ENCODE data around the gene COLEC12.
A peak's percentile ranks its signal among the peaks of the same experiment; 100 is the strongest.

COLEC12 gene

DNA sequence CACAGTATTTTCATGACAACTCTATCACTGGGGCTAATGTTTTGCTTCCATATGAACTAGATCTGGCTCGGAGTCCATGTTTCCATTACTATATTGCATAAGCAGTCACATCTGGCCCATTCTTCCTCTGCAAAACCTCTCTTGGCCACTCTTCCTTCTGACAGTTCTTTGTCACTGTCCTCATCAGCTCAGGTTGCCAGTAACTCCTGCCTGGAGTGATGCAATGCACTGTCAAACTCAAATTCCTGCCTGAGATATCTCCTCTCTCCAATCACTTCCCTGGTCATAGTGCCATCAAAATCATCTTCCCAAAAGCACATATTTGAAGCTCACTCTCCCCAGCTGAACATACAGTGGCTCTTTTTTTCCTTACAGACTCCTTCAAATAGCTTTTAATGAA is 66.1 kb downstream of the COLEC12 start:
- H3K9me3 ChIP-seq (ENCODE audit: control insufficient read depth, insufficient read depth, low read depth, low read length), result no peaks in the 10 kb centered on the region
- no peak overlapping the region for H3K27ac ChIP-seq (ENCODE audit: extremely low read depth, low read depth, low read length)
- POLR2A ChIA-PET, result no interaction called here
- 0 out of 2 replicates have a peak, but pooled peaks have one; percentile 11 for TF ChIP-seq YY2 (tag by site-specific recombination; IDR thresholded peaks at IDR 0.05)
- 0 out of 2 replicates have a peak, but pooled peaks have one; percentile 13 for TF ChIP-seq ZNF600 (tag by site-specific recombination; IDR thresholded peaks at IDR 0.05)
- TF ChIP-seq ZNF514 (tag by site-specific recombination; IDR thresholded peaks at IDR 0.05), result no peak
- 0 out of 2 replicates have a peak, but pooled peaks have one; percentile 39 for TF ChIP-seq PRDM1 (tag by site-specific recombination; IDR thresholded peaks at IDR 0.05)
- TF ChIP-seq ZNF214 (tag by site-specific recombination; IDR thresholded peaks at IDR 0.05; ENCODE audit: borderline replicate concordance), result no peak
- peak; percentile 26; the same call in 1 of the 2 replicates for TF ChIP-seq ZBTB17 (tag by site-specific recombination; IDR thresholded peaks at IDR 0.05)
- no peak for TF ChIP-seq WT1 (tag by site-specific recombination; IDR thresholded peaks at IDR 0.05)
- no peak for TF ChIP-seq ZNF843 (tag by site-specific recombination; IDR thresholded peaks at IDR 0.05)
- no peak for TF ChIP-seq ZNF155 (tag by site-specific recombination; IDR thresholded peaks at IDR 0.05)
- no peak for TF ChIP-seq ZNF670 (tag by site-specific recombination; IDR thresholded peaks at IDR 0.05; ENCODE audit: low read depth)
- TF ChIP-seq, protein P1, sequence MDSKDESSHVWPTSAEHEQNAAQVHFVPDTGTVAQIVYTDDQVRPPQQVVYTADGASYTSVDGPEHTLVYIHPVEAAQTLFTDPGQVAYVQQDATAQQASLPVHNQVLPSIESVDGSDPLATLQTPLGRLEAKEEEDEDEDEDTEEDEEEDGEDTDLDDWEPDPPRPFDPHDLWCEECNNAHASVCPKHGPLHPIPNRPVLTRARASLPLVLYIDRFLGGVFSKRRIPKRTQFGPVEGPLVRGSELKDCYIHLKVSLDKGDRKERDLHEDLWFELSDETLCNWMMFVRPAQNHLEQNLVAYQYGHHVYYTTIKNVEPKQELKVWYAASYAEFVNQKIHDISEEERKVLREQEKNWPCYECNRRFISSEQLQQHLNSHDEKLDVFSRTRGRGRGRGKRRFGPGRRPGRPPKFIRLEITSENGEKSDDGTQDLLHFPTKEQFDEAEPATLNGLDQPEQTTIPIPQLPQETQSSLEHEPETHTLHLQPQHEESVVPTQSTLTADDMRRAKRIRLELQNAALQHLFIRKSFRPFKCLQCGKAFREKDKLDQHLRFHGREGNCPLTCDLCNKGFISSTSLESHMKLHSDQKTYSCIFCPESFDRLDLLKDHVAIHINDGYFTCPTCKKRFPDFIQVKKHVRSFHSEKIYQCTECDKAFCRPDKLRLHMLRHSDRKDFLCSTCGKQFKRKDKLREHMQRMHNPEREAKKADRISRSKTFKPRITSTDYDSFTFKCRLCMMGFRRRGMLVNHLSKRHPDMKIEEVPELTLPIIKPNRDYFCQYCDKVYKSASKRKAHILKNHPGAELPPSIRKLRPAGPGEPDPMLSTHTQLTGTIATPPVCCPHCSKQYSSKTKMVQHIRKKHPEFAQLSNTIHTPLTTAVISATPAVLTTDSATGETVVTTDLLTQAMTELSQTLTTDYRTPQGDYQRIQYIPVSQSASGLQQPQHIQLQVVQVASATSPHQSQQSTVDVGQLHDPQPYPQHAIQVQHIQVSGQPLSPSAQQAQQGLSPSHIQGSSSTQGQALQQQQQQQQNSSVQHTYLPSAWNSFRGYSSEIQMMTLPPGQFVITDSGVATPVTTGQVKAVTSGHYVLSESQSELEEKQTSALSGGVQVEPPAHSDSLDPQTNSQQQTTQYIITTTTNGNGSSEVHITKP (tag by site-specific recombination; IDR thresholded peaks at IDR 0.05), result peak; percentile 60; the same call in 1 of the 2 replicates
- TF ChIP-seq ZNF423 (tag by site-specific recombination; IDR thresholded peaks at IDR 0.05), result no peak
- TF ChIP-seq INSM2 (tag by site-specific recombination; IDR thresholded peaks at IDR 0.05), result no peak
- no peak for TF ChIP-seq ZBTB8A (tag by site-specific recombination; IDR thresholded peaks at IDR 0.05)
- no peak for TF ChIP-seq HOXD13 (CRISPR knock-in tag; IDR thresholded peaks at IDR 0.05; ENCODE audit: borderline replicate concordance)
- H3K36me3 ChIP-seq (ENCODE audit: control insufficient read depth in 2 of 2, insufficient read depth in 1 of 2, low read length in 2 of 2), result no peaks in the 10 kb centered on the region
- no peaks in the 10 kb centered on the region for H3K4me1 ChIP-seq (ENCODE audit: control insufficient read depth, insufficient read depth, low read length)
- H3K4me3 ChIP-seq (ENCODE audit: low read depth, low read length), result no peak overlapping the region
- CTCF ChIA-PET, result interaction anchor here (0.5 to 0.6 kb wide), 2 partner anchors 150 to 1240 kb away, joined by 3 read pairs; no protein-coding TSS in a partner anchor

GRCh38 chr18:433960-434359 is 66.5 kb downstream of the COLEC12 start:
- 0 out of 2 replicates have a peak, but pooled peaks have one; percentile 22 for TF ChIP-seq KLF8 (tag by site-specific recombination; IDR thresholded peaks at IDR 0.05)
- TF ChIP-seq ZNF571 (tag by site-specific recombination; IDR thresholded peaks at IDR 0.05), result no peak
- TF ChIP-seq PRDM6 (tag by site-specific recombination; IDR thresholded peaks at IDR 0.05), result peak; percentile 37; the same call in 1 of the 2 replicates
- 0 out of 2 replicates have a peak, but pooled peaks have one; percentile 43 for TF ChIP-seq ZNF558 (tag by site-specific recombination; IDR thresholded peaks at IDR 0.05)
- peak; percentile 59 for TF ChIP-seq ZNF629 (tag by site-specific recombination; IDR thresholded peaks at IDR 0.05)
- TF ChIP-seq, protein P2, sequence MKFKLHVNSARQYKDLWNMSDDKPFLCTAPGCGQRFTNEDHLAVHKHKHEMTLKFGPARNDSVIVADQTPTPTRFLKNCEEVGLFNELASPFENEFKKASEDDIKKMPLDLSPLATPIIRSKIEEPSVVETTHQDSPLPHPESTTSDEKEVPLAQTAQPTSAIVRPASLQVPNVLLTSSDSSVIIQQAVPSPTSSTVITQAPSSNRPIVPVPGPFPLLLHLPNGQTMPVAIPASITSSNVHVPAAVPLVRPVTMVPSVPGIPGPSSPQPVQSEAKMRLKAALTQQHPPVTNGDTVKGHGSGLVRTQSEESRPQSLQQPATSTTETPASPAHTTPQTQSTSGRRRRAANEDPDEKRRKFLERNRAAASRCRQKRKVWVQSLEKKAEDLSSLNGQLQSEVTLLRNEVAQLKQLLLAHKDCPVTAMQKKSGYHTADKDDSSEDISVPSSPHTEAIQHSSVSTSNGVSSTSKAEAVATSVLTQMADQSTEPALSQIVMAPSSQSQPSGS (tag by site-specific recombination; IDR thresholded peaks at IDR 0.05; ENCODE audit: low read depth), result peak; percentile 85
- TF ChIP-seq ZNF114 (tag by site-specific recombination; IDR thresholded peaks at IDR 0.05), result no peak
- TF ChIP-seq ZNF366 (tag by site-specific recombination; conservative IDR thresholded peaks at IDR 0.05), result peak; percentile 72
- TF ChIP-seq SP3 (tag by site-specific recombination; IDR thresholded peaks at IDR 0.05), result 0 out of 2 replicates have a peak, but pooled peaks have one; percentile 14
- peak; percentile 35; the same call in 1 of the 2 replicates for TF ChIP-seq ZEB2 (tag by site-specific recombination; IDR thresholded peaks at IDR 0.05)
- Histone ChIP-seq H3K4me1 (ENCODE audit: control insufficient read depth, insufficient read depth, low read length) (no peaks in the 10 kb centered on the region), H3K9me3 (ENCODE audit: control insufficient read depth, insufficient read depth, low read depth, low read length) (no peaks in the 10 kb centered on the region), H3K27ac (ENCODE audit: extremely low read depth, low read depth, low read length) (no peak overlapping the region), H3K36me3 (ENCODE audit: control insufficient read depth in 2 of 2, insufficient read depth in 1 of 2, low read length in 2 of 2) (no peaks in the 10 kb centered on the region), H3K4me3 (ENCODE audit: low read depth, low read length) (no peak overlapping the region)
- ChIA-PET CTCF (interaction anchor here (0.5 kb wide), 1 partner anchor 1240 kb away, joined by 3 read pairs; no protein-coding TSS in a partner anchor), POLR2A (interaction anchor here (0.6 kb wide), 1 partner anchor 36 kb away, joined by 3 read pairs; no protein-coding TSS in a partner anchor)

Data from HEK293 (cell line).